NCI-H2171 (cell line): ENCODE measurements around the gene GALR3.
"Not testable (repeated sequence)": the region's sequence is repeated elsewhere in the genome, so short reads cannot be mapped to it uniquely, and the experiment has no call there.

Experiments used
- DNase-seq: peaks from one replicate; lab custom pipeline; 2025; lab: John Stamatoyannopoulos, UW

The GALR3 gene, protein sequence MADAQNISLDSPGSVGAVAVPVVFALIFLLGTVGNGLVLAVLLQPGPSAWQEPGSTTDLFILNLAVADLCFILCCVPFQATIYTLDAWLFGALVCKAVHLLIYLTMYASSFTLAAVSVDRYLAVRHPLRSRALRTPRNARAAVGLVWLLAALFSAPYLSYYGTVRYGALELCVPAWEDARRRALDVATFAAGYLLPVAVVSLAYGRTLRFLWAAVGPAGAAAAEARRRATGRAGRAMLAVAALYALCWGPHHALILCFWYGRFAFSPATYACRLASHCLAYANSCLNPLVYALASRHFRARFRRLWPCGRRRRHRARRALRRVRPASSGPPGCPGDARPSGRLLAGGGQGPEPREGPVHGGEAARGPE

DNA sequence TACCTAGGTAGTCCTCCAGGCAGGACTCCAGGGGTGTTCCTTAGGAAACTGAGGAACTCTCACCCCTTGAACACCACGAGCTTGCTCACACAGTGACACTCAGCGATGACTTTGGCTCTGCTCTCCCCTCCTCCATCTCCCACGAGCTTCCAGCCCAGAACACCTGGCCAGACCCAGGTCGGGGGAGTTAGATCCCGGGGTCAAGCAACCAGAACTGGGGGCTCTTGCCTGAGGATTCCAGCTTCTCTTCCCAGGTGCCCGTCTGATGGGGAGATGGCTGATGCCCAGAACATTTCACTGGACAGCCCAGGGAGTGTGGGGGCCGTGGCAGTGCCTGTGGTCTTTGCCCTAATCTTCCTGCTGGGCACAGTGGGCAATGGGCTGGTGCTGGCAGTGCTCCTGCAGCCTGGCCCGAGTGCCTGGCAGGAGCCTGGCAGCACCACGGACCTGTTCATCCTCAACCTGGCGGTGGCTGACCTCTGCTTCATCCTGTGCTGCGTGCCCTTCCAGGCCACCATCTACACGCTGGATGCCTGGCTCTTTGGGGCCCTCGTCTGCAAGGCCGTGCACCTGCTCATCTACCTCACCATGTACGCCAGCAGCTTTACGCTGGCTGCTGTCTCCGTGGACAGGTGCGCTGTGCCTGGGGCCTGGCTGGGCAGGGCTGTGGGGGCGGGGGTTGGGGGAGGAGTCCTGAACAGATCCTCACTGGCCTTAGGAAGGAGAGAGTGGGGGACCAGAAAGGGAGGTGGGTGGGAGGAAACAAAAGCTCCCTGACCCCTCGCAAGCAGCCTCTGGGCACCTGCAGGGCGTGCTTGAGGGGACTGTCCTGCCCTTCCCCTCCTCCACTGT lies at the start of gene GALR3:
TSS of gene GALR3 (plus strand) at position 249 of the 852 bp plus-strand sequence. CDS start at position 274, 25 bp downstream.
- no peak for DNase-seq

- DNase-seq: no peak
Observed at GRCh38 chr22:37774728-37775127, 48.5 kb upstream of the GALR3 start.

DNA sequence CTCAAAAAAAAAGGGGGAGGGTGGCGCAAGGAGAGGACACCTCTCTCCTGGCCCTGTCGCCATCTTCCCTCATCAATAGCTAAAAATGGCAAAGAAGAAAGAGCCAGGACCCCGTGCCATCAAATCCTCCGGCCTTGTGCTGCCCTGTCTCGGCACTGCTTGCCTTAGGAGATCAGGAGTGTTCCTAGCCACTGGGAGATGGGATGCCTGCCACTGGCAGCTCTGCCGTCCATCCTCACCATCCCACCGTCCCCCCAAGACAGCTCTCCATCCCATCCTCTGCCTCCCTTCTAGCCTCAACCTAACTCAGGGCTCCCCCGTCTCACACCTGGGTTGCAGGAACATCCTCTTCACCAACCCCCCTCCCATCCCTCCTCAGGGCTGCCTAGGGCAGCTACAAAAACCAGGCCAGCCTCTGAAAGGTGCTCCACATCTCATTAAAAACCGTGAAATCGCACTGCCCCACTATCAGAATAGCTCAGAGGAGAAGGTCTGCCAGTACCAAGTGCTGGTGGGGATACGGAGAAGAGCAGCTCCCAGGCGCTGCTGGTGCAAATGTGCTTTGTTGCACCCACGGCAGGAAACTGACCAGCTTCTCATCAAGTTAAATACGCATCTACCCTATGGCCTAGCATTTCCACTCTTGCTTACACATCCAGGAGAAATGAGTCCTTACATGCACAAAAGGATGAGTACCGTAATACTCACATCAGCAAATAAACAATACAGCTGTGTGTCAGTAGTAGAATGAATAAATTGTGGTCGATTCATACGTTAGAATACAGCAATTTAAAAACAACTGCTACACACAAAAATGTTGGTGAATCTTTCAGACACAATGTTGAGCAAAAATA lies 47.2 kb upstream of the GALR3 start:
- no peak for DNase-seq

GRCh38 chr22:37776639-37777005 lies 46.6 kb upstream of the GALR3 start:
- DNase-seq: no peak

DNA sequence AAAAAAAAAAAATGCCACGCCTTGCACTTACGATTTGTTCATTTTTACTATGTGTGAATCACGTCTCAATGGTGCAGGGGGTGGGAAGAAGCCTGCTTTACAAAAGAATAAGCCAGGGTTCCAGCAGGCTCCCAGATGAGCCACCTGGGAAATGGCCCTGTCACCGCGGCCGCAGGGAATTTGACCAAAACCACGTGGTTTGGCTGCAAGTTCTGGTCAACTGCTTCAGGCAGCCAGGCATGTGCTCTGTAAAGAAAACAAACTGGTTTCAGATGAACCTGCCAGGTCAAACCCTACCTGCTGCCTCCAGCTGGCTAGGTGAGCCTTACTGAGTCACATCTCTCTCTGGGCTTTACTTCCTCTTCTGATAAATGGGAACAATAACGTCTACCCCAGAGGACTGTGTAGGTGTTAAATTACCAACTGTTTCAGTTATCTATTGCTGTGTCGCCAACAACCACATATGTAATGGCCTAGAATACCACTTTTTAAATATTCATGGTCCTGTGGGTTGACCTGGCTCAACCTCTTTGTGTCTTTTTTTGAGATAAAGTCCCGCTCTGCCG lies 46.0 kb upstream of the GALR3 start:
- DNase-seq: no peak

DNA sequence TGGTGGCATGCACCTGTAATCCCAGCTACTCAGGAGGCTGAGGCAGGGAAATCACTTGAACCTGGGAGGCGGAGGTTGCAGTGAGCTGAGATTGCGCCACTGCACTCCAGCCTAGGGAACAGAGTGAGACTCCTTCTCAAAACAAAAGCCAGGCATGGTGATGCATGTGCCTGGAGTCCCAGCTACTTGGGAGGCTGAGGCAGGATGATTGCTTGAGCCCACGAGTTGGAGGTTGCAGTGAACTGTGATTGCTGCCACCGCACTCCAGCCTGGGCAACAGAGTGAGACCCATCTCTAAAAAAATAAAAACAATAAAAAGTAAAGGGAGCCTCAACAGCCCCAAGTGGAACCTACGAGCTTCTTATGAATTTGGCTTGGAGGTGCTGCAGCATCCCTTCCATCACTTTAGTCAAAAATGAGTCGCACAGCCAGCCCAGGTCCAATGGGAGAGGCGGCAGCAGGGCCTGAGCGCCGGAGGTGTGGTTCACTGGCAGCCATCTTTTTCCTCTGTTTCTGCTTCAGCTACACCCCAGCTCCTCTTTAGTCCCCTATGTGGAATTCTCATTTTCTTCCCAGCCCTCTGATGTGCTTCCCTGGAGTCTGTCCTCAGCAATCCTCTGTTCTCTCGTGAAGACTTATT lies 44.7 kb upstream of the GALR3 start:
- no peak for DNase-seq

DNA sequence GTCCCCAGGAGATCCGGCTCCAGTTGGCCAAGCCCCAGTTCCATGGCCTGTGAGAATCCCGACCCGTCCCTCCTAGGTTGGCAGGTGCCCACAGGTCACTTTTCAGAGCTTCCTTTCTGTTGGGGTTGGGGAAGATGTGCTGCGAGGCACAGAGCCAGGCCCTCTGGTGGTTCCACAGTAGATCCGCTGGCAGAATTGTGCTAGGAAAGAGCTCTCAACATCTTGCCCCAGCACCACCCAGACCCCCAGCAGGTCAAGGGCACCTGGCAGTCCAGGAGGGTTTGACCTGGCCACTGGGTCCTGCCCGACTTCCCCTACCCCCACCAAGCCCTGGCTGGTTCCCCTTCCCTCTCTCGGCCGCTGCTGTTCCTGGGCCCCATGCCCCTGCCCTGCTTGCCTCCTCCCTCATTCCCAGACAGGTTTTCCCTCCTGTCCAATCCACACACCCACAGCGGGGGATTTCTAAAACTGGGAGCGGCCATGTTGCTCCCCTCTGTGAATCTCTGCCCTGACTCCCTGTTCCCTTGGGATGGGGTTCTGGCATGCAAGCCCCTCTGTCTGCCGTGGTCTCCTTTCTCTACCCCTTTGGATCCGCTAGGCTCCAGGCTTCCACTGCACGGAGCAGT lies 41.6 kb upstream of the GALR3 start:
- no peak for DNase-seq

- no peak for DNase-seq
Observed at GRCh38 chr22:37782340-37783168, 40.6 kb upstream of the GALR3 start.

GRCh38 chr22:37784829-37785495 lies 38.2 kb upstream of the GALR3 start:
- DNase-seq: peak; percentile 36

- no peak for DNase-seq
Observed at GRCh38 chr22:37790234-37790633, 32.9 kb upstream of the GALR3 start.

GRCh38 chr22:37792494-37792893 lies 30.7 kb upstream of the GALR3 start:
- DNase-seq: no peak

GRCh38 chr22:37794376-37794775 lies 28.8 kb upstream of the GALR3 start:
- DNase-seq: no peak

DNA sequence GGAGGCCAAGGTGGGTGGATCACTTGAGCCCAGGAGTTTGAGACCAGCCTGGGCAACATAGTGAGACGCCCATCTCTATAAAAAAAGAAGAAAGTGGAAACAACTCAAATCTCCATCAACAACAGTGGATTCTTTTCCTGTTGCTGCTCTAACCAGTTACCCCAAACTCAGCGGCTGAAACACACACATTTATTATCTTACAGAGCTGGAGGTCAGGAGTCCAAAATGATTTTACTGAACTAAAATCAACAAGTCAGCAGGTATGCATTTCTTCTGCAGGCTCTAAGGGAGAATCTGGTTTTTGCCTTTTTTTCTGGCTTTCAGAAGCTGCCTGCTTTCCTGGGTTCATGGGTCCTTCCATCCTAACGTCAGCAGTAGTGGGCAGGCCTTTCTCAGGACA lies 27.1 kb upstream of the GALR3 start:
- DNase-seq: no peak

DNA sequence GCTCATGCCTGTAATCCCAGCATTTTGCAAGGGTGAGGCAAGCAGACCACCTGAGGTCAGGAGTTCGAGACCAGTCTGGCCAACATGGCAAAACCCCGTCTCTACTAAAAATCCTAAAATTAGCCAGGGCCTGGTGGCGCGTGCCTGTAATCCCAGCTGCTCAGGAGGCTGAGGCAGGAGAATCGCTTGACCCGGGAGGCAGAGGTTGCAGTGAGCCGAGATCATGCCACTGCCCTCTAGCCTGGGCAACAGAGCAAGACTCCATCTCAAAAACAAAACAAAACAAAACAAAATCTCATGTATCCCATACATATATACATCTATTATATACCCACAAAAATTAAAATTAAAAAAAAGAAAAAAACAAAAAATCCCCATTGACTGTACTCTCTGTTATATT lies 25.9 kb upstream of the GALR3 start:
- DNase-seq: not testable (repeated sequence)

DNA sequence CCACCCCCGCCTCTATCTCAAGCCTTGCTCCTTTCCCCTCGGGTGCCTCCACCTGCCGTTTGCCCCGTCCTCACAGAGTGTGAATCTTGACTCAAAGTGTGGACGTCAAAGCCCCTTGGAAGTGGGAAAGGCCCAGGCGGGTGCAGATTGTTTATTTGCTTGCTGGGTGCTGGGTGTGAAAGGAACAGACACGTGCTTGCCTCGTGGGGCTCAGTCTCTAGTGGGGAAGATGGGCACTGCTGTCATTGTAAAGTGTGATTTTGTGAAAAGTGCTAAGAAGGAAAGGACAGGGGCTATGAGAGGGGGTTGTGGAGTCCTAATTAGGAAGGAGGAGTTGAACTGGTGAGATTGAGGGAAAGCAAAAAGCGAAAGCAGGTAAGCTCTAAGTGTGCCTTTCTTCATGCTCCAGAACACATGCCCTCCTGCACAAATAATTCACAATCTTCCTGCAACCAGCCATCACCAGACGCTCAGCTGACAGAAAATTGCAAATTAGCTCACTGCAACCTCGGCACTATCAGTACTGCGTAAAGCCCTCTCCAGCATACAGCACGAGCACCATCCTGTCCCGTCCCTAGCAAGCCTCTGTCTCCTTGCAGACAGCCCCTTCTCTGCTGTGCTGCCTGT lies 25.2 kb upstream of the GALR3 start:
- DNase-seq: no peak

- DNase-seq: not testable (repeated sequence)
Observed at GRCh38 chr22:37799979-37800378, 23.2 kb upstream of the GALR3 start.

DNA sequence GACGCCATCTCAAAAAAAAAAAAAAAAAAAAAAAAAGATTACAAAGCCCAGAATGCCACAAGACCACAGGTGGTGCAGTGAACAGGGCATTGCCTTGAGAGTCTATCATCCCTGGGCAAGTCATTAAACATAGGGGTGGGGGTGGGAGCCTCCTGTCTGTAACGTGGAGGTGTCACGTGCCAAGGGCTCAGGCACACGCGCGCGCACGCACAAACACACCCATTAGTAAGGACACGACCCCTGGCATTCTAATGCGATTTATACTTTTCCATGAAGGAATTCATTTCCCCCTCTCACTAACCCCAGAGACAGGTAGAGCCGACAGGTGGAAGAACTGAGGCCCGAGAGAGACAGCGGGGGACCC lies 21.3 kb upstream of the GALR3 start:
- peak; percentile 80 for DNase-seq

DNA sequence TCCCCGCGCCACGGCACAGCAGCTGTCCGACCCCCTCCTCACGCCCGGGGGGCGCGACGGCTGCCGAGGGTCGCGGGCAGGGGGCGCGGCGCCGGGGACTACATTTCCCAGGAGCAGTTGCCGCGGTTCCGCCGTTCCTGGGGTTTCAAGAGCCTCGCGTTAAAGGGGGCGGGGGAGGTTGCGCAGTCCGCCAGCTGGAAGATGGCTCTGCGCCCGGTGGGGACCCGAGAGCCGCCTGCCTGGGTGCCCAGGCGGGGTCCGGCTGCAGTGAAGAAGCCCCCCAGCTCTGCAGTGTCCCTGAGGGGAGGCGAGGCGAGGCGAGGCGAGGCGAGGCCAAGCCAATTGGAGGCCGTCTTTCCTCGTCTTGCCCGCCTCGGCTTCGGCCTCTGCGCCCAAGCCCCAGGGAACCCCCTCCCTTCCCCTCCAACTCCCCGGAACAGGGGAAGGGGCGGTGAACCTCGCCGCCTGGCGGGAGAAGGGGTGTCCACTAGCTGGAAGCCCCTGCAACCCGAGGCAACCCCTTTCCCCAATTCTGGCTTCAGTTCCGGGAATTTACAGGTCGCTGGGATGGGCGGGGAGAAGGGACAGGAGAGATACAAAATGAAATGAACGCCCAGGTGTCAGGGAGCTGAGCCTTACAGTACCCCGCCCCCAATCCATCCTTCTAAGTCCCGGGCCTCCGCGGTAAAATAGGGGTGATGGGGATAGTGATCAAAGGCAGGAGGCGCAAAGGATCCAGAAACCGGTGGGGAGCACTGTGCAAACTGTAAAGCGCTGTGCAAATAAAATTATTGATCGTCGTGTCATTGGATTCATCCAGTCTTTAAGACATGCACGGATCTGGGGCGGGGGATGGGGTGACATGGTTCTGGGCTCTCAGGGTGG lies 20.6 kb upstream of the GALR3 start:
- DNase-seq: peak; percentile 84
